ENCODE data around the gene HOXD13.

DNA sequence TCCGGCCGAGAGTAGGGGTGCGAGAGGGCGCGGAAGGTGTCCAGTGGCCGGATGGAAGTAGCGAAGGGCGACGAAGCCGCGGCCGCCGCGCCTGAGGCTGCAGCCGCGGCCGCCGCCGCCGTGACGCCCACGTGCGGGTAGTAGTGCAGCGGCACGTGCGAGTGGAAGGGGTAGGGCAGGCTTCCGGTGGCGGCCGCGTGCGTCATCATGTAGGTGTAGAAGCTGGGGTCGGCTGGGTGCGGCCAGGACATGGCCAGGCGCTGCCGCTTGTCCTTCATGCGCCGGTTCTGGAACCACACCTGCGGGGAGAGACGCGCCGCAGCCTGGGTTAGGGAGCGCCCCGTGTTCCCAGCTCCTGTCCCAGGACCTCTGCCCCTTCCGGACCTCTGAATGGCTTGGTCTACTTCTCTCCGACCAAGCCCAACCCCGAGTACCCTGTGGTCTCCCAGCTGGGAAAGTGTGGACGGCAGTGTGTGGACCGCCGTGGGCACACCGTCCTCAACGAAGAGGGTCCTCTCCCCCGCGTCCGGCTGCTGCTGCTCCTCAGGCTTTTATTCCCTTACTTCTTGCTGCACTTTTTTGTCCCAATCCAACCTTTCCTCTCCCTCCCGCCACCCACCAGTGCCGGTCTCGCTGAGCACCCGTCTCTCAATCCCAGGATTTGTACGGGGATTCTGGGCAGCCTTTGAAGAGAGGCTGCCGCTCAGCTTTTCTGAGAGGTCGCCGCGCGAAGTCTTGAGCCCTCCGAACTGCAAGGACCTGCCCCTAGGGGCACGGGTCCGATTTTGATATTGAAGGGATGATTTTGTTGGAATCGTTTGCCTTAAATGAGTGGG, 11.8 kb upstream of the HOXD13 start:
- TF ChIP-seq, protein P1, sequence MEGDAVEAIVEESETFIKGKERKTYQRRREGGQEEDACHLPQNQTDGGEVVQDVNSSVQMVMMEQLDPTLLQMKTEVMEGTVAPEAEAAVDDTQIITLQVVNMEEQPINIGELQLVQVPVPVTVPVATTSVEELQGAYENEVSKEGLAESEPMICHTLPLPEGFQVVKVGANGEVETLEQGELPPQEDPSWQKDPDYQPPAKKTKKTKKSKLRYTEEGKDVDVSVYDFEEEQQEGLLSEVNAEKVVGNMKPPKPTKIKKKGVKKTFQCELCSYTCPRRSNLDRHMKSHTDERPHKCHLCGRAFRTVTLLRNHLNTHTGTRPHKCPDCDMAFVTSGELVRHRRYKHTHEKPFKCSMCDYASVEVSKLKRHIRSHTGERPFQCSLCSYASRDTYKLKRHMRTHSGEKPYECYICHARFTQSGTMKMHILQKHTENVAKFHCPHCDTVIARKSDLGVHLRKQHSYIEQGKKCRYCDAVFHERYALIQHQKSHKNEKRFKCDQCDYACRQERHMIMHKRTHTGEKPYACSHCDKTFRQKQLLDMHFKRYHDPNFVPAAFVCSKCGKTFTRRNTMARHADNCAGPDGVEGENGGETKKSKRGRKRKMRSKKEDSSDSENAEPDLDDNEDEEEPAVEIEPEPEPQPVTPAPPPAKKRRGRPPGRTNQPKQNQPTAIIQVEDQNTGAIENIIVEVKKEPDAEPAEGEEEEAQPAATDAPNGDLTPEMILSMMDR (IDR thresholded peaks at IDR 0.05; ENCODE audit: extremely low read depth in 1 of 2, insufficient read depth in 1 of 2, low read depth in 1 of 2, low read length in 2 of 2): no peak
- TF ChIP-seq MYC (IDR thresholded peaks at IDR 0.05; ENCODE audit: low read depth, low read length) (no peak), GATA2 (IDR thresholded peaks at IDR 0.05; ENCODE audit: insufficient read depth, insufficient read length, low read depth, low read length) (no peak)
